IgD-negative memory B cell (primary cell): ENCODE measurements around the gene SKP2. TPM values are rescaled to one million over a fixed set of nuclear protein-coding genes. Genes with fewer than 3 reads are reported as not detected.

Source experiments
- H3K27ac Mint-ChIP-seq, 3 donors: one replicate each; pipeline ENCODE4 v1.8.0; 2020 to 2022; ENCODE audit warnings: mild to moderate bottlenecking in 3 of 3, mixed read lengths in 3 of 3, moderate library complexity in 1 of 3
- H3K27me3 Mint-ChIP-seq: one replicate; pipeline ENCODE4 v1.8.0; 2021; ENCODE audit warnings: mixed read lengths
- H3K36me3 Mint-ChIP-seq: one replicate; pipeline ENCODE4 v1.8.0; 2020; ENCODE audit warnings: mild to moderate bottlenecking, mixed read lengths
- H3K4me1 Mint-ChIP-seq, 3 donors: one replicate each; pipeline ENCODE4 v1.8.0; 2020 to 2022; ENCODE audit warnings: mixed read lengths in 3 of 3, mild to moderate bottlenecking in 1 of 3
- H3K4me3 Mint-ChIP-seq, 4 donors: one replicate each; pipeline ENCODE4 v1.8.0; 2020 to 2022; ENCODE audit warnings: mild to moderate bottlenecking in 4 of 4, mixed read lengths in 4 of 4, moderate library complexity in 3 of 4
- H3K9me3 Mint-ChIP-seq, 3 donors: one replicate each; pipeline ENCODE4 v1.8.0; 2020 to 2021; ENCODE audit warnings: mixed read lengths in 3 of 3, mild to moderate bottlenecking in 1 of 3
- polyA plus RNA-seq: library from polyadenylated mRNA; unstranded; fragments of 300-500 nt; fragmentation: Illumina TruSeq; gene quantifications from one replicate; pipeline ENCODE4 v1.2.3, GENCODE V29; 2021

SKP2 gene
- polyA plus RNA-seq, 1 donor from 2014 or later = 17.3 TPM

DNA sequence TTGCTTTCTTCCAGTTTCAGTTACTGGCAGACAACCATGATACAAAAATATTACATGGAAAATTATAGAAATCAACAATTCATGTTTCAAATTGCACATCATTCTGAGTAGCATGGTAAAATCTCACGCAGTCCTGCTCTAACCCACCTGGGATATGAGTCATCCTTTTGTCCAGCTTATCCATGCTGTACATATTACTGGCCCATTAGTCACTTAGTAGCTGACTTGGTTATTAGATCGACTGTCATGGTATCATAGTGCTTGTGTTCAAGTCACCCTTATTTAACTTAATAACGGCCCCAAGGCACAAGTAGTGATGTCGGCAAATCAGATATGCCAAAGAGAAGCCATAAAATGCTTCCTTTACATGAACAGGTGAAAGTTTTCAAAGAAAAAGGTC lies 48.6 kb downstream of the SKP2 start:
- H3K36me3 Mint-ChIP-seq = peaks cover 9% of the 10 kb centered on the region
- no peak overlapping the region for H3K4me3 Mint-ChIP-seq
- H3K9me3 Mint-ChIP-seq = no peaks in the 10 kb centered on the region
- H3K27ac Mint-ChIP-seq = no peak overlapping the region
- H3K4me1 Mint-ChIP-seq = no peaks in the 10 kb centered on the region
- H3K27me3 Mint-ChIP-seq = no peaks in the 10 kb centered on the region

DNA sequence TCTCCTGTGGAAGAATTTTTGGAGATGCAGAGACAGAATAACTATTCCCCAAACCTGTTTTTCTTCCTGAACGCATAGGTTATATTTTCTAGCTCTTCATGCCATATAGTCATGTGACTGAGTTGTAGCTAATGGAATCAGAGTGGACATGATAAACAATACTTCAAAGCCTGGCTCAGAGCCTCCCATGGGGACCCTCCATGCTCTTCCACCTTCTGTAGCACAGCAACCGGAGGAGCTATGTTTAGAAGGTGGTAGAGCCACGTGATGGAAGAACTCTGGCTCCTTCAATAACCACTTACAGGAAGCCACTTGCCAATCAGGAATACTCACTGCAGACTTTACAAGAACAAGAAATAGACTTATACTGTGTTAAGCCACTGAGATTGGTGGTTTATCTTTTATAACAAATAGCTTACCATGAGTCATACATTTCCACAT lies 50.6 kb downstream of the SKP2 start:
- Mint-ChIP-seq H3K27ac (no peak overlapping the region), H3K36me3 (peaks cover 7% of the 10 kb centered on the region), H3K27me3 (no peaks in the 10 kb centered on the region), H3K4me1 (no peaks in the 10 kb centered on the region), H3K9me3 (no peaks in the 10 kb centered on the region), H3K4me3 (no peak overlapping the region)

DNA sequence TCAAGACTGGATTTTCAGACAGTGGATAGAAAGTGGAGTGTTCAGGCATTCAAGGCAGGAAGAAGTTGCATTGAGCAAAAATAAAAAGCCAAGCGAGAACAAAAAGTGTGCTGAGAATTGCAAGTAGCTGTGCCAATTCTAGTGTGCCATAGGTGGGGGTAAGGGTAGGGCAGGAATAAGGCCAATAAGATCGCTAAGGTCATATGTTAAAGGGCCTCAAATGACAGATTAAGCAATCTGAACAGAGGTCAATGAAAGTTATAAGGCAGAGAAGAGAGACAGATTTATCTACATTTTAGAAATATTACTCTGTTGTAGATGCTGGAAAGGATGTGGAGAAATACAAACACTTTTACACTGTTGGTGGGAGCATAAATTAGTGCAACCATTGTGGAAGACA lies 53.4 kb downstream of the SKP2 start:
- Mint-ChIP-seq H3K9me3 (no peaks in the 10 kb centered on the region), H3K27me3 (no peaks in the 10 kb centered on the region), H3K4me3 (no peak overlapping the region), H3K27ac (no peak overlapping the region), H3K36me3 (peaks cover 5% of the 10 kb centered on the region), H3K4me1 (no peaks in the 10 kb centered on the region)

DNA sequence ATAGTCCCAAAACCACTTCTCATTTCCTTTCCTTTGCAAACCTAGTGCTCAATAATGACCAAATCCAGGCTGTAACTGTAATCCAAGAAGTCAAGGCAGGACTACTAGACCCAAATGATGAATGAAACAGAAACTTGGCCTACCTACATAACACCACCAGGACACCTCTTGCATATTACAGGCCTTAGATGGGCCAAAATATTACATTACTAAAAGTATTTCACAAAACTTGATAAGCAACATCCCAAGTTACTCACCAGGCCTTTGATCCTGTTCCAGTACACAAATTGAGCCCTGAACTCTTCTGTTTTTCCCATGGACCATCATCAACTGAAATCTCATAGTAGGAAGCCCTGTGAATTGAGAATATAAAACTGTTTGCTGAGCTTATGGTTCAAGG lies 55.0 kb downstream of the SKP2 start:
- Mint-ChIP-seq H3K4me1 (no peaks in the 10 kb centered on the region), H3K36me3 (peaks cover 6% of the 10 kb centered on the region), H3K27me3 (no peaks in the 10 kb centered on the region), H3K27ac (no peak overlapping the region), H3K9me3 (no peaks in the 10 kb centered on the region), H3K4me3 (no peak overlapping the region)

DNA sequence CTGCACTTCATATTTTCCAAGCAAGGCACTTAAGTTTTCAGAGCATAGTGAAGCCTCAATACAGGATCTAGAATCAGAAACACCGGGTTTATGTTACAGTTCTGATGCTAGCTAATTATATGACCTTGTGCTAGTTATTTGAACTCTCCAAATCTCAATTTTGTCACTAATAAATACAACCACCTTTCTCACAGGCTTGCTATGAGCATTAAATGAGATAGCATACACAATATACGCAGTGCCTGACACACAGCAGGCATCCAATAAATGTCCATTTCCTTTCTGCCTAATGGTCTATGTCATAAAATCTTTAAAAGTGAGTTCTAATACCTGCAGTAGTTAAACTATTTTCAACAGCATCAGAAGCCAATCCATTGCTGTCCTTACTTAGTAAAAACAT lies 56.9 kb downstream of the SKP2 start:
- Mint-ChIP-seq H3K36me3 (peaks cover 6% of the 10 kb centered on the region), H3K4me3 (no peak overlapping the region), H3K27me3 (no peaks in the 10 kb centered on the region), H3K9me3 (no peaks in the 10 kb centered on the region), H3K4me1 (no peaks in the 10 kb centered on the region), H3K27ac (no peak overlapping the region)

DNA sequence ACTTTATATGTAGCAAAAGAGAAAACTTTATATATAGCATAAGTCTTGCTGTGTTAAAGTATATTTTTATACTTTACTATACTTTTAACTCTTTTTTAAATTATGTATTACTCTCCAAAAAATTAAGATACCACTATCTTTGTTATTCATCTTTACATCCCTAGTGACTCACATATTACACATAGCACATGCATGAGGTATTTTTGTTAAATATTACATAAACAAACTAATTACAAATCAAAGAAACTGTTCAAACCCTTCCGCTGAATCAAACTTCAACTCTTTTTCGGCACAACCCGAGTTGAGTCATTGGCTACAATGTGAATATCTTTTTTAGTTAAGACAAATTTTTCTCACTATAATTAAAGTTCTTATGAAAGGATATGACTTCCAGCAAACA lies 57.8 kb downstream of the SKP2 start:
- no peaks in the 10 kb centered on the region for H3K9me3 Mint-ChIP-seq
- no peaks in the 10 kb centered on the region for H3K4me1 Mint-ChIP-seq
- no peak overlapping the region for H3K4me3 Mint-ChIP-seq
- H3K27me3 Mint-ChIP-seq = no peaks in the 10 kb centered on the region
- H3K36me3 Mint-ChIP-seq = peaks cover 6% of the 10 kb centered on the region
- H3K27ac Mint-ChIP-seq = no peak overlapping the region

DNA sequence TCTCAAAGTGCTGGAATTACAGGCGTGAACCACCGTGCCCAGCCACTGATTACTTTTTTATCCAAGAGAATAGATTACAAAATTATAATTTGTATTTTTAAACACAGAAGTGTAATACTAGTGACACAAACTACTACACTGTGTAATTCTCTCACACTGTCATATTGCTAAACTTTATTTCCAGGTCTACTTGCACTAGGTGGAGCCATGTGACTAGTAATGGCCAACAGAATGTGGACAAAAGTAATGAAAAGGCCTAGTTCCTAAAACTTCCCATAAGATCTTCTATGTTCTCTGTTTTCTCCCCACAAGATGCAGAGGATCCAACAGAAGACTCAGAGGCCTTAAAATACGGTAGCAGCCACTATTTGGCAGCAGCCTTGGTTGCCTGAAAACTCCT lies 62.5 kb downstream of the SKP2 start:
- H3K27me3 Mint-ChIP-seq = no peaks in the 10 kb centered on the region
- peaks cover 3% of the 10 kb centered on the region for H3K36me3 Mint-ChIP-seq
- no peaks in the 10 kb centered on the region for H3K9me3 Mint-ChIP-seq
- no peak overlapping the region for H3K27ac Mint-ChIP-seq
- no peak overlapping the region for H3K4me3 Mint-ChIP-seq
- H3K4me1 Mint-ChIP-seq = peaks cover 0 to 2% (median 2%) of the 10 kb centered on the region in 3 donors

DNA sequence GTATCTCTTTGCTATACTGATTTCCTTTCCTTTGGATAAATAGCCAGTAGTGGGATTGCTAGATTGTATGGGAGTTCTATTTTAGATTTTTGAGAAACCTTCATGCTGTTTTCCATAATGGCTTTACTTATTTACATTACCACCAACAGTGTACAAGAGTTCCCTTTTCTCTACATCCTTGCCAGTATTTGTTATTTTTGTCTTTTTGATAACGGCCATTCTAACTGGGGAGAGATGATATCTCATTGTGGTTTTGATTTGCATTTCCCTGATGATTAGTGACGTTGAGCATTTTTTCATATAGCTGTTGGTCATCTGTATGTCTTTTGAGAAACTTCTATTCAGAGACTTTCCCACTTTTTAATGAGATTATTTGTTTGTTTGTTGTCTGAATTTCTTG lies 64.0 kb downstream of the SKP2 start:
- peaks cover 0 to 2% (median 2%) of the 10 kb centered on the region in 3 donors for H3K4me1 Mint-ChIP-seq
- H3K27me3 Mint-ChIP-seq = no peaks in the 10 kb centered on the region
- H3K27ac Mint-ChIP-seq = no peak overlapping the region
- no peaks in the 10 kb centered on the region for H3K9me3 Mint-ChIP-seq
- peaks cover 3% of the 10 kb centered on the region for H3K36me3 Mint-ChIP-seq
- no peak overlapping the region for H3K4me3 Mint-ChIP-seq

DNA sequence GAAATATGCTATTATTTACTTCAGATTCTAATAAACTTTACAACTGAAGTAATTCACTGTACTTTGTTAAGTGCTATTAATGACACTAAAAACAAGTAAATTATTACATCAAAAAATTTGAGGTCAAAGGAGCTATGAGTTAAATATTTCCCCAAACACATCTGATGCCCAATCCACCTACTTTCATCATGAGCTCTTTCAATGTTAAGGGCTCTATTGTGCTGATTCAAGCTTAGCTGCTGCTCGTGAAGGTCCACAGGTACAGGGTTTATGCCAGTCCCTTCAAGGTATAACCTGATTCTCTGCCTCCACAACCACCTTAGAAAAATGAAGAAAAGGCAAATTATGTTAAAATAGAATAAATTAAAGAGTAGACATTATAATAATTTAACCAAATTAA lies 65.7 kb downstream of the SKP2 start:
- no peaks in the 10 kb centered on the region for H3K9me3 Mint-ChIP-seq
- no peak overlapping the region for H3K27ac Mint-ChIP-seq
- no peaks in the 10 kb centered on the region for H3K27me3 Mint-ChIP-seq
- H3K36me3 Mint-ChIP-seq = peaks cover 6% of the 10 kb centered on the region
- H3K4me1 Mint-ChIP-seq = peaks cover 0 to 2% (median 2%) of the 10 kb centered on the region in 3 donors
- no peak overlapping the region for H3K4me3 Mint-ChIP-seq

DNA sequence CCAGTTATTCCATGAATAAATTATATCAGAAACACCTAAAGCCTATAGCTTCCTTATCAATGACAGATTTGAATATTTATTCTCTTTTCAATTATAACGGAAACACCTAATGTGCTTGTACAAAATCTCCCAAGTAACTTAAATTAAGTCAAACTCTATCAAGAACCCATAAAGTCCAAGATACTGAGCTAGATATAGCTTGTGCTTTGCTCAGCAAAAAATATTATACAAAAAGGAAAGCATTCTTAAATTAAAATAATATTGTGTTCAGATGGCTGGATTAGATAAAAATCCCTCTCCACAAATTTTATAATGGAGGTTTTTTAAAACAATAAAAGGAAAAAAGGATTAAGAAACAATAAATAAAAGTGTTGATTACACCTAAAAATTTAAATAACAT lies 66.1 kb downstream of the SKP2 start:
- Mint-ChIP-seq H3K36me3 (peaks cover 6% of the 10 kb centered on the region), H3K9me3 (no peaks in the 10 kb centered on the region)

DNA sequence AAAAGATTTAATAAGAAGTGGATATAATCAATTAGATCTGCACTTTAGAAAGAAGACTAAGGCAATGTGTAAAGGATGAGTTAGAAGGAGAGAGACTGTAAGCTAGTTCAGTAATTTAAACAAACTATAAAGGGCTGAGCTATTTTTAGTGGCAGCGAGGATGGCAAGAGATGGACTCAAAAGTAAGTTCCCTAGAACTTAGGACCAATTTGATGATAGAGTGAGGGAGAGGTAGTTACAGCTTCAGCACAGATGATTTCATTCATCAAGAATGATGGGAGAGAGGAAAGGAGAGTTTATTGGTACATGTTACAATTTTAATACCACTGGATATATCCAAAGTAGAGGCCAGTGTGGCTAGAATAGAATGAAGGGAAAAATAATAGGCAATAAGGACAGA lies 70.7 kb downstream of the SKP2 start:
- Mint-ChIP-seq H3K4me3 (no peak overlapping the region), H3K4me1 (no peaks in the 10 kb centered on the region), H3K27ac (no peak overlapping the region), H3K9me3 (no peaks in the 10 kb centered on the region), H3K27me3 (no peaks in the 10 kb centered on the region), H3K36me3 (peaks cover 8% of the 10 kb centered on the region)

More for the DNA sequence above, 66.1 kb downstream of the SKP2 start:
- Mint-ChIP-seq H3K27me3 (no peaks in the 10 kb centered on the region), H3K27ac (no peak overlapping the region), H3K4me3 (no peak overlapping the region), H3K4me1 (peaks cover 0 to 2% (median 2%) of the 10 kb centered on the region in 3 donors)

DNA sequence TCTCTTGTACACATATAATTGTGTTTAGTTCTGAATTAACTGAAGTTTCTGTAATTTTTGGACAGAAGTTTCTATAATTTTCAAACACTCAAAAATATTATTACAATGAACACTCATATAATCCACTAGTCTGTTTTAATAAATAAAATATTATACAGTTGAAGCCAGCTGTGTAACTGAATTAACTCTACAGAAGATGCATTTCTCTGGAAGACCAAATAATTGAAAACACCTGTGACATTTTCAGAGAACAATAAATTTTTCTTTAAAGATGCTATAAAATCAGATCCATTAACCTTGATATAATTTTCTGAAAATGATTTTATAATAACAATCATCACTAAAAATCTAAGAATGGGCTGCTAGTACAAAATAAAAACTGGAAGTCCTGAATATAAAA lies 75.1 kb downstream of the SKP2 start:
- Mint-ChIP-seq H3K9me3 (no peaks in the 10 kb centered on the region), H3K27me3 (no peaks in the 10 kb centered on the region), H3K27ac (no peak overlapping the region), H3K36me3 (peaks cover 3% of the 10 kb centered on the region), H3K4me1 (no peaks in the 10 kb centered on the region), H3K4me3 (no peak overlapping the region)

DNA sequence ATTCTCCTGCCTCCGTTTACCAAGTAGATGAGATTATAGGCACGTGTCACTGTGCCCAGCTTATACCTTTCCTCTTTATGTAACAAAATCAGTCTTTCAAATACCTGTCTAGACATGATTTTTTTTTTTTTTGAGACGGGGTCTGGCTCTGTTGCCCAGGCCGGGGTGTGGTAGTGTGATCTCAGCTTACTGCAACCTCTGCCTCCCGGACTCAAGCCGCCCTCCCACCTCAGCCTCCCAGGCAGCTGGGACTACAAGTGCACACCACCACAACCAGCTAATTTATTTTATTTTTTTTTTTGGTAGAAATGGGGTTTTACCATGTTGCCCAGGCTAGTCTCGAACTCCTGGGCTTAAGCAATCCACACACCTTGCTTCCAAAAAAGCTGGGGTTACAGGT lies 76.6 kb downstream of the SKP2 start:
- Mint-ChIP-seq H3K9me3 (no peaks in the 10 kb centered on the region), H3K4me1 (peaks cover 0 to 9% (median 4%) of the 10 kb centered on the region in 3 donors), H3K27ac (no peak overlapping the region), H3K4me3 (no peak overlapping the region), H3K27me3 (no peaks in the 10 kb centered on the region), H3K36me3 (peaks cover 8% of the 10 kb centered on the region)

DNA sequence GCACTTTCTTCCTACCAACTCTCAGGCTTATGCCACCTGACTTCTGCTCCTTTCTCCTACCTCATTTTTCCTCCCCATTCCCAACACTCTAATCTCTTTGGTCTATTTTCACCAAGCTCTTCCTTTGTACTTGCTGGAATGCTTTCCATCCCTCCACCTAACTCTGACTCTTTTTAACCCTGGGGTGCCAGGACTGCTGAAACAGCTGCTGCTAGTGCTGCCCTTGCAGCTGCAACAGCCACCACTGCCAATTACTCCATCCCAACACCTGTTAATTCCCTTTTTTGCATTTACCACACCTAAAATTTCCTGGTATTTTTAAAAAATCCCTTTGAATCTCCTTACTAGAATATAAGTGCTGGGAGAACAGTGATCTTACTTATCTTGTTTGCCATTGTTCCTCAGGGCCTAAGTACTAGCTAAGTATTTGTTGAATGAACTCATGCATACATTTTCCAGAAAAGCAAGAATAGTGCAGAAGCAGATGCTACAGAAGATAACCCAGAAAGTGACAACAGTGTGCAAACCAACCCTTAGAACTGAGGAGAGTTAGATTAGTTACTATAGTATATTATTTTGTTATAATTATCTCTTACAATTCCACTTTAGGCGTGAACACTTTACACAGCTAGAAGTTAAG lies 78.4 kb downstream of the SKP2 start:
- peaks cover 0 to 9% (median 4%) of the 10 kb centered on the region in 3 donors for H3K4me1 Mint-ChIP-seq
- H3K27me3 Mint-ChIP-seq = no peaks in the 10 kb centered on the region
- peak overlapping the region in 1 of 4 donors; percentile 24 for H3K4me3 Mint-ChIP-seq
- no peaks in the 10 kb centered on the region for H3K9me3 Mint-ChIP-seq
- no peak overlapping the region for H3K27ac Mint-ChIP-seq
- H3K36me3 Mint-ChIP-seq = peaks cover 10% of the 10 kb centered on the region

DNA sequence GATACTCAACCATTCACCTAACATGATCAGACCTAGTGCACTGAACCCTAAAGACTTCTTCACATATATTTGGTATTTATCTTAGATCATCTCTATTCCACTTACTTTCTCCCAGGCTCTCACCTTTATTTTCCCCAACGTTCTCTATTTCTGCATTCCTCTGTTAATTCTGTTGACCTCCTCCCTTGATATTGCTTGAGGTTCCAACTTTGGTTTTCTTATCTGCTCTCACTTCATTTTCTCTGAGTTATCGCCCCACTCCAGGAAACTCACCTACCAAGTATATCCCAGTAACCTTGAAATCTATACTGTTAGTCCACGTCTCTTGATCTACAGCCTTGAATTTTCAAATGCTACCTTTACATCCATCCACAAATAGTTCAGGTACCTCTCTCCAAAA lies 80.6 kb downstream of the SKP2 start:
- Mint-ChIP-seq H3K27ac (no peak overlapping the region), H3K27me3 (no peaks in the 10 kb centered on the region), H3K36me3 (peaks cover 7% of the 10 kb centered on the region), H3K9me3 (no peaks in the 10 kb centered on the region), H3K4me1 (peaks cover 7 to 17% (median 11%) of the 10 kb centered on the region in 3 donors), H3K4me3 (no peak overlapping the region)
